Kidney (tissue), 14 donors: ENCODE results near the gene CLDN9. TPM values are rescaled to one million over a fixed set of nuclear protein-coding genes. Genes with fewer than 3 reads are reported as not detected.

Source experiments
- DNase-seq, 5 donors: peaks; one replicate each; pipeline ENCODE4 v3.0.0-alpha.2; 2013 to 2020
- FAIRE-seq: peaks from 2 replicates; lab custom pipeline; 2012; peaks lifted over from hg19 to GRCh38; lab: Jason Lieb, UNC
- H3K27ac ChIP-seq, 2 donors: one replicate each; pipeline ENCODE4 v1.7.0; 2013; ENCODE audit warnings: low read depth in 2 of 2, low read length in 2 of 2, inconsistent platforms in 1 of 2
- H3K27me3 ChIP-seq: one replicate; pipeline ENCODE4 v1.7.1; 2013; ENCODE audit warnings: low read length, inconsistent platforms; ENCODE audit not compliant: control insufficient read depth, insufficient read depth
- H3K36me3 ChIP-seq, 3 donors: one replicate each; pipeline versions ENCODE4 v1.7.0 to v1.7.1; 2013; ENCODE audit warnings: low read length in 3 of 3, control low read depth in 1 of 3, inconsistent platforms in 1 of 3; ENCODE audit not compliant: insufficient read depth in 3 of 3, control insufficient read depth in 2 of 3
- H3K4me1 ChIP-seq, 3 donors: one replicate each; pipeline versions ENCODE4 v1.7.0 to v1.7.1; 2013; ENCODE audit warnings: low read length in 3 of 3, inconsistent platforms in 1 of 3, low read depth in 1 of 3; ENCODE audit not compliant: control insufficient read depth in 2 of 3, insufficient read depth in 2 of 3
- H3K4me3 ChIP-seq, 3 donors: one replicate each; pipeline versions ENCODE4 v1.7.0 to v1.8.1; 2013; ENCODE audit warnings: low read length in 3 of 3, control low read depth in 1 of 3, inconsistent platforms in 1 of 3
- H3K9ac ChIP-seq, 3 donors: one replicate each; pipeline versions ENCODE4 v1.7.0 to v1.7.1; 2013; ENCODE audit warnings: low read length in 3 of 3, control low read depth in 1 of 3, inconsistent platforms in 1 of 3
- H3K9me3 ChIP-seq, 3 donors: one replicate each; pipeline versions ENCODE4 v1.7.0 to v1.7.1; 2013; ENCODE audit warnings: low read length in 3 of 3, control low read depth in 1 of 3, inconsistent platforms in 1 of 3; ENCODE audit not compliant: control insufficient read depth in 2 of 3, insufficient read depth in 1 of 3
- intact Hi-C: fragments of 100-400 bp; cut with DNase I; formaldehyde crosslinking; loops from one replicate; pipeline ENCODE4 v1.11.1; 2022
- polyA plus RNA-seq: library from polyadenylated mRNA; stranded (reverse); fragments of 350-450 nt; fragmentation: Illumina TruSeq; extraction: RNeasy Lipid Tissue Mini Kit (QIAGEN cat#74804); gene quantifications from one replicate; pipeline ENCODE4 v1.2.3, GENCODE V29; 2014; ENCODE audit warnings: low read depth, low replicate concordance; ENCODE audit not compliant: insufficient read depth
- total RNA-seq: library from RNA; stranded (reverse); fragmentation: NEBNext Ultra II Directional; extraction: Animal tissue kit (Norgen Biotek cat#: 25700); gene quantifications from one replicate; pipeline ENCODE4 v1.2.1, GENCODE V29; 2021
- TF ChIP-seq, protein P1 (sequence below): IDR thresholded peaks from 3 replicates; pipeline ENCODE4 v1.5.1; 2012; ENCODE audit warnings: mild to moderate bottlenecking, moderate library complexity, borderline replicate concordance; ENCODE audit not compliant: insufficient read depth; ENCODE audit errors: extremely low read depth
- donor health status: control.
- donor health status: control.
- donor health status: control.
- donor health status: control.
- donor health status: control.
- donor health status: DM: yes; HTN: yes; CAD: no.
- donor health status: Normal renal cell carcinoma (clear cell type).

CLDN9 gene
- total and polyA plus RNA-seq, 2 donors from 2014 or later = 0.60 TPM; not detected in 1

DNA sequence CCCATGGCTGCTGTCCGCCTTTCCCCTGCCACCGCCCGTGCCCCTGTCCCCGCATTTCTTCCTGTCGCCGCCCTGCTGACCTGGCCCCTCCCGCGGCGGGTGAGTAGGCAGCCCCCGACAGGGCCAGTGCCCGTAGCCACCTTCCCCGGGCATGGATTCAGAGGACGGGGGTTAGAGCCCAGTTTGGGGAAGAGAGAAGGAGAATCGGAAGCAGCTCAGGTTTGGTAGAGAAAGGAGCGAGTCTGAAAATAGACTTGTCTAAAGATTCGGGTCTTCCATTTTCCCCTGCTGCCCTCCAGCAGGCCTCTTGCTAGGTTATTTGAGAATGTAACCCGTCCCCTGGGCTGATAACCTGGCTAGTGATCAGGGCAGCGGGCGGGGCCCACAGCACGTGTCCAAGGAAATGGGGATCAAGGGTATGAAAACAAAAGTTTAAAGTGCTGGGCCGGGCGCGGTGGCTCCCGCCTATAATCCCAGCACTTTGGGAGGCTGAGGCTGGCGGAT, 7.9 kb upstream of the CLDN9 start:
- Histone ChIP-seq H3K9ac (peak overlapping the region in 1 of 3 donors; percentile 58), H3K4me1 (peaks cover 0 to 3% (median 0%) of the 10 kb centered on the region in 3 donors), H3K4me3 (peak overlapping the region in 1 of 3 donors; percentile 48), H3K9me3 (no peaks in the 10 kb centered on the region), H3K36me3 (no peaks in the 10 kb centered on the region), H3K27me3 (peaks cover 2% of the 10 kb centered on the region), H3K27ac (no peak overlapping the region)
- TF ChIP-seq, protein P1, sequence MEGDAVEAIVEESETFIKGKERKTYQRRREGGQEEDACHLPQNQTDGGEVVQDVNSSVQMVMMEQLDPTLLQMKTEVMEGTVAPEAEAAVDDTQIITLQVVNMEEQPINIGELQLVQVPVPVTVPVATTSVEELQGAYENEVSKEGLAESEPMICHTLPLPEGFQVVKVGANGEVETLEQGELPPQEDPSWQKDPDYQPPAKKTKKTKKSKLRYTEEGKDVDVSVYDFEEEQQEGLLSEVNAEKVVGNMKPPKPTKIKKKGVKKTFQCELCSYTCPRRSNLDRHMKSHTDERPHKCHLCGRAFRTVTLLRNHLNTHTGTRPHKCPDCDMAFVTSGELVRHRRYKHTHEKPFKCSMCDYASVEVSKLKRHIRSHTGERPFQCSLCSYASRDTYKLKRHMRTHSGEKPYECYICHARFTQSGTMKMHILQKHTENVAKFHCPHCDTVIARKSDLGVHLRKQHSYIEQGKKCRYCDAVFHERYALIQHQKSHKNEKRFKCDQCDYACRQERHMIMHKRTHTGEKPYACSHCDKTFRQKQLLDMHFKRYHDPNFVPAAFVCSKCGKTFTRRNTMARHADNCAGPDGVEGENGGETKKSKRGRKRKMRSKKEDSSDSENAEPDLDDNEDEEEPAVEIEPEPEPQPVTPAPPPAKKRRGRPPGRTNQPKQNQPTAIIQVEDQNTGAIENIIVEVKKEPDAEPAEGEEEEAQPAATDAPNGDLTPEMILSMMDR = no peak
- intact Hi-C loops = no loop called here
- peak in 2 of 5 donors; percentile 26 to 43 for DNase-seq
- FAIRE-seq = no peak

DNA sequence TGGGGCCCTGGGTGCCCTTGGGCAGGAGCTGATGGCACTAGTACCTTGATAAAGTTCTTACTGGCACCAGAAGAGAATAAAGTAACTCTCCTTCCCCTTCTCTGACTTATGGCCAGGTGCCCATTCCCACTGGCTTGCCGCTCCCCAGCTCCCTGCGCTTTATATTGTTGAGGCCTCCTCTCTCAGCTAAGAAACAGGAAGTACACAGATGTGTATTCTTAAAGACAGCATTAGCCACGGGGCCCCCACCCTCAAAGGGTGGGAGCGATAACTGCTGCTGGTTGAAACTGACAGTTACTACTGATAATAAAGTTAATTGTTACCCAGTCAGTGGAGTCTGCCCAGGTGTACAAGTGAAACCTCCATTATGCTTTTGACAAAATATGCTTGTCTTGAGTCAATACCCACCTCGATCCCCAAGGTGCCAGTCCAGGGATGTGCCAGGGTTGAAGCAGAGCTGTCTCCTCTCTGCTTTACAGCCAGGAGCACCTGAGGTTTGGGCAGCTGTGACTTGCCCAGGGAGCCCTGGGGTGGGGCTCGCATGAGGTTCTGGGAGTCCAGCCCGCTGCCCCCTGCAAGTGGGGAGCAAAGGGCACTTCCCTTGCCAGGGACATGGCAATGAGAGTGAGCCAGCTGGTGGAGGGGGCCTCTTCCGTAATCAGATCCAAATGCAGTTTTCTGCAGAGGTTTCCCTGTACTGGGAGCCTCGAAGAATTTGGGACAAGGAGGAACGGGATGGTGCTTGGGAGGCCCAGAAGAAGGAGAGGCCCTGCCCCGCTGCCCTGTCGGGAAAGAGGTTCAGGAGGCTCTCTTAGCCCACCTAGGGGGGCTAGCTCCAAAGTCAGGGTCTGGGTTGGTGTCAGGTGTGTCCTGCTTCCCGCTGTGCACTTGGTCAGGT, 5.4 kb upstream of the CLDN9 start:
- no peak overlapping the region for H3K27ac ChIP-seq
- TF ChIP-seq, protein P1 = no peak
- no peak for FAIRE-seq
- no peak for DNase-seq
- H3K9ac ChIP-seq = no peak overlapping the region
- peak overlapping the region in 1 of 3 donors; percentile 19 for H3K4me3 ChIP-seq
- H3K9me3 ChIP-seq = no peaks in the 10 kb centered on the region
- peaks cover 5% of the 10 kb centered on the region for H3K27me3 ChIP-seq
- H3K4me1 ChIP-seq = peaks cover 0 to 3% (median 0%) of the 10 kb centered on the region in 3 donors
- no peaks in the 10 kb centered on the region for H3K36me3 ChIP-seq
- intact Hi-C loops = no loop called here

DNA sequence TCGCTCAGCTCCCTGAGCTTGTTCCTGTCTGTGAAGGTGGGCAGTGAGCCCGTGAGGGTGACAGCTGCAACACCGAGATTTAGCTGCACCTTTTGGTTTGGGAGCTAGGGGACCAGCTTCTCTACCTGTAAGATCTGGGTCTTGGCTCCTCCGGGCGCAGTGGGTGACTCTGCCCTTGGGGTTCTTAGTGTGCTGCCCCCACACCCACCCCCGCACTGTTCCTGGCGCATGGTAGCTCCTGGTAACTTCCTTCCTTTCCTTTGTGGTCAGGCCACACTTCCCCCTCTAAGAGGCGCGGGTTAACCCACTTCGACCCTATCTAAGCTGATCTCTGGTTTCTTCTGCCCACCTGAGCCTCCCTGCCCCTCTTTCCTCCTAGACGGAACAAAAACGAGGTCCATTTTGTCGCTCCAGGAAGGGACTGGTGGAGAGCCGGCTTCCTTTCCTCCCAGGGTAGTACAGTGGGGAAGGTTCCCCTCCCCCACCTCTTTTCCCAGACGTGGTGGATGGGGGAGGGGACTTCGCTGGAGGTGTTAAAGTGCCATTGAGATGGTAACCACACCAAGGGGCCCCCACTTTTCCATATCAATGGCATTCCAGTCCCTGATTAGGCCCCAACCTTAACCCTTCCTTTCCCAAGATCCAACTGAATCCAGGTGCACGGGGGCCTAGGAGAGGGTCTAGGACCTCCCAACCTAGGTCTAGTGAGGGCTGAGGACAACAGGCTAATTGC, 4.6 kb upstream of the CLDN9 start:
- Histone ChIP-seq H3K36me3 (no peaks in the 10 kb centered on the region), H3K4me1 (peaks cover 0 to 3% (median 0%) of the 10 kb centered on the region in 3 donors), H3K27me3 (peaks cover 5% of the 10 kb centered on the region), H3K4me3 (peak overlapping the region in 1 of 3 donors; percentile 19), H3K9me3 (no peaks in the 10 kb centered on the region), H3K27ac (no peak overlapping the region), H3K9ac (no peak overlapping the region)
- FAIRE-seq (no peak), DNase-seq (peak in 1 of 5 donors; percentile 22)
- intact Hi-C loops = no loop called here
- TF ChIP-seq, protein P1 = no peak
